KMS-11 (cell line): ENCODE results near the gene PQBP1.

Experiments used
- H2AFZ ChIP-seq: fragments of 200-600 bp; sonication (generic); 2 replicates; pipeline ENCODE4 v1.6.1; 2016; ENCODE audit warnings: antibody characterized with exemption, mixed run types, low read depth
- H3K27ac ChIP-seq: fragments of 200-600 bp; sonication (generic); 2 replicates; pipeline ENCODE4 v1.6.1; 2016; ENCODE audit warnings: mild to moderate bottlenecking, mixed run types
- H3K27me3 ChIP-seq: fragments of 200-600 bp; sonication (generic); 2 replicates; pipeline ENCODE4 v1.6.1; 2017; ENCODE audit warnings: mild to moderate bottlenecking, low read depth, mixed run types, moderate library complexity; ENCODE audit not compliant: insufficient read depth
- H3K36me3 ChIP-seq: fragments of 200-600 bp; sonication (generic); 2 replicates; pipeline ENCODE4 v1.6.1; 2017; ENCODE audit warnings: mild to moderate bottlenecking, mixed run types; ENCODE audit not compliant: insufficient read depth
- H3K4me1 ChIP-seq: fragments of 200-600 bp; sonication (generic); 2 replicates; pipeline ENCODE4 v1.6.1; 2016; ENCODE audit warnings: mild to moderate bottlenecking, low read depth, mixed run types; ENCODE audit not compliant: poor library complexity, severe bottlenecking
- H3K4me2 ChIP-seq: fragments of 200-600 bp; sonication (generic); 2 replicates; pipeline ENCODE4 v1.7.0; 2016; ENCODE audit warnings: mild to moderate bottlenecking, mixed run types
- H3K4me3 ChIP-seq: fragments of 200-600 bp; sonication (generic); IDR thresholded peaks from 2 replicates; pipeline ENCODE4 v1.6.1; 2017; ENCODE audit warnings: low read depth, low read length, mixed read lengths; ENCODE audit not compliant: insufficient read depth
- H3K79me2 ChIP-seq: fragments of 200-600 bp; sonication (generic); 2 replicates; pipeline ENCODE4 v1.6.1; 2016; ENCODE audit warnings: low read depth, mixed run types; ENCODE audit not compliant: insufficient read depth
- H3K9ac ChIP-seq: fragments of 200-600 bp; sonication (generic); 2 replicates; pipeline ENCODE4 v1.6.1; 2016; ENCODE audit warnings: mild to moderate bottlenecking, mixed run types
- H4K20me1 ChIP-seq: fragments of 200-600 bp; sonication (generic); 2 replicates; pipeline ENCODE4 v1.6.1; 2016; ENCODE audit warnings: mild to moderate bottlenecking, mixed run types; ENCODE audit not compliant: insufficient read depth
- TF ChIP-seq, protein P1 (sequence below): fragments of 200-600 bp; sonication (generic); conservative IDR thresholded peaks from 2 replicates; pipeline ENCODE4 v1.6.1; 2017; ENCODE audit warnings: low read depth, mild to moderate bottlenecking, antibody characterized with exemption, low read length, moderate library complexity, mixed read lengths

The PQBP1 gene

DNA sequence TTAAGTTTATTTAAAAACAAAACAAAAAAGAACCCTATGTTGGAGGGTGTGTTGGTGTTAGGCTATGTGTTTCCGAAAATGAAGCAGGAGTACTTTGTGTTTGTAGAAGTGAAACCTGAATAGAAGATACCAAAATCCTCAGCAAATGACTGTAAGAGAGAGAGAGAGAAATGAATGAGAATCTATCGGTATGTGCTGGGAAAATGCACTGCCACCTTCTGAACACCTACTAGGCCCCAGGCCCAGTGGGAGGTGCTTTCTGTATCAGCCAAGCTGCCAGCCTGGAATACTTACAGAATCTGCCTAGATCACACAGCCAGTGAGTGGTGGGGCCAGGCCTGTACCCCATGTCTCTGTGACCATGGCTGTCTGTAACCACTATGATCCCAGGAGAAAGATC is 36.0 kb downstream of the PQBP1 start:
- TF ChIP-seq, protein P1, sequence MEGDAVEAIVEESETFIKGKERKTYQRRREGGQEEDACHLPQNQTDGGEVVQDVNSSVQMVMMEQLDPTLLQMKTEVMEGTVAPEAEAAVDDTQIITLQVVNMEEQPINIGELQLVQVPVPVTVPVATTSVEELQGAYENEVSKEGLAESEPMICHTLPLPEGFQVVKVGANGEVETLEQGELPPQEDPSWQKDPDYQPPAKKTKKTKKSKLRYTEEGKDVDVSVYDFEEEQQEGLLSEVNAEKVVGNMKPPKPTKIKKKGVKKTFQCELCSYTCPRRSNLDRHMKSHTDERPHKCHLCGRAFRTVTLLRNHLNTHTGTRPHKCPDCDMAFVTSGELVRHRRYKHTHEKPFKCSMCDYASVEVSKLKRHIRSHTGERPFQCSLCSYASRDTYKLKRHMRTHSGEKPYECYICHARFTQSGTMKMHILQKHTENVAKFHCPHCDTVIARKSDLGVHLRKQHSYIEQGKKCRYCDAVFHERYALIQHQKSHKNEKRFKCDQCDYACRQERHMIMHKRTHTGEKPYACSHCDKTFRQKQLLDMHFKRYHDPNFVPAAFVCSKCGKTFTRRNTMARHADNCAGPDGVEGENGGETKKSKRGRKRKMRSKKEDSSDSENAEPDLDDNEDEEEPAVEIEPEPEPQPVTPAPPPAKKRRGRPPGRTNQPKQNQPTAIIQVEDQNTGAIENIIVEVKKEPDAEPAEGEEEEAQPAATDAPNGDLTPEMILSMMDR = no peak

DNA sequence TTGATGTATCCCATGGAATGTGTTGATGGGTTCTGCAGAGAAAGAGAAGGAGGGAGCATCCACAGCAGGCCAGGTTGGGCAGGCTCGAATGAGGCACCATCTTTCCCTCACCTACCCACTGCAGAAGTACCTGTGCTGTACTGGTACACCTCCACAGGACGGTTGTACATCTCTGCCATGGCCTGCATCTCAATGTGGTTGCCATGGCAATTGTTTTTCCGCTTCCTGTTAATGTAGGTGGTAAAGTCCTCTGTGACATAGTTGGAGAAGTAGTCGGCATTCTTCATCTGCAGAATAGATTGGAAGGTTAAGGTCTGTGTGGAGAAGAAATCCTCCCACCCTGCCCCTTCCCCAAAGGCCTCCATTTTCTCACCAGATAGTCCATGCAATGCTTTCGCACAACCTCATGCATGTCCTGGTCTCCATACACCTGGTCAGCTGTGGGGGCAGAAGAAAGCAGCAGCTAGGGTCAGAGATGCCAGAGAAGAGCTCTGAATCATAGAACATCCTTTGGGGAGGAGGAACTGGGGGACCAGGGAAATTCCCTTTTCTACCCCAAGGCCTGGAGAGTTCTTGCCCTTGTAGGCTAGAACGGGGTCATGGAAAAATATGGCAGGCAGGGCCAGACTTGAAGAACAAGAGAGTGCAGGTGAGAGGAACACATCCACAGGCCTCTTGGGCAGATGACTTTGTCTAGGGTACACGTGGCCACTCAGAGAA is 37.0 kb downstream of the PQBP1 start:
- Histone ChIP-seq H2AFZ (no peak overlapping the region), H4K20me1 (no peaks in the 10 kb centered on the region), H3K4me1 (peaks cover 72% of the 10 kb centered on the region), H3K79me2 (no peaks in the 10 kb centered on the region; the same call in 1 of the 2 replicates), H3K27ac (peak overlapping the region; percentile 18; the same call in 1 of the 2 replicates), H3K36me3 (no peaks in the 10 kb centered on the region), H3K4me2 (peak overlapping the region; percentile 18; the same call in 1 of the 2 replicates), H3K9ac (no peak overlapping the region), H3K27me3 (no peaks in the 10 kb centered on the region), H3K4me3 (no peak overlapping the region)
- TF ChIP-seq, protein P1 = no peak

More for the DNA sequence above, 36.0 kb downstream of the PQBP1 start:
- H4K20me1 ChIP-seq = no peaks in the 10 kb centered on the region
- H3K27me3 ChIP-seq = no peaks in the 10 kb centered on the region
- peaks cover 64% of the 10 kb centered on the region for H3K4me1 ChIP-seq
- no peak overlapping the region for H3K4me3 ChIP-seq
- peak overlapping the region; percentile 53 for H3K27ac ChIP-seq
- peak overlapping the region; percentile 37; the same call in 1 of the 2 replicates for H3K4me2 ChIP-seq
- no peaks in the 10 kb centered on the region for H3K36me3 ChIP-seq
- no peak overlapping the region for H3K9ac ChIP-seq
- no peaks in the 10 kb centered on the region; the same call in 1 of the 2 replicates for H3K79me2 ChIP-seq
- no peak overlapping the region for H2AFZ ChIP-seq

DNA sequence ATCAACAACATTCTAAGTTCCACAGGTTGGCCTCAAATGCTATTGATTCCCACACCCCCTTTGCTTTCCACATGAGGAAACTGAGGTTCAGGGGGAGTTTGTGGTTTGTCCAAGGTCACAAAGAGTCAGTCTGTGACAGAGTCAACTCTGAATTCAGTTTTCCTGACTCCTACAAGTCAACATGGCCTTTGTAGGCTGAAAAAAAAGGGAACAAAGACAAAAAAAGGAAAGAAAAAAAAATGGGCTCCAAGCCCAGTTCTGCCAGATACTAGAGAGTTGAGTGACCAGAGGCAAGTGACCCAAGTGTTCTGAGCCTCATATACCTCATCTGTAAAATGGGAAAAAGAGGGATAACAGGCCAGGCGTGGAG is 37.6 kb downstream of the PQBP1 start:
- Histone ChIP-seq H3K27me3 (no peaks in the 10 kb centered on the region), H4K20me1 (no peaks in the 10 kb centered on the region), H3K36me3 (no peaks in the 10 kb centered on the region), H3K27ac (peak overlapping the region; percentile 18; the same call in 1 of the 2 replicates), H2AFZ (no peak overlapping the region), H3K79me2 (no peaks in the 10 kb centered on the region; the same call in 1 of the 2 replicates), H3K4me3 (no peak overlapping the region), H3K9ac (no peak overlapping the region), H3K4me2 (peak overlapping the region; percentile 18; the same call in 1 of the 2 replicates), H3K4me1 (peaks cover 77% of the 10 kb centered on the region)
- TF ChIP-seq, protein P1 = no peak

DNA sequence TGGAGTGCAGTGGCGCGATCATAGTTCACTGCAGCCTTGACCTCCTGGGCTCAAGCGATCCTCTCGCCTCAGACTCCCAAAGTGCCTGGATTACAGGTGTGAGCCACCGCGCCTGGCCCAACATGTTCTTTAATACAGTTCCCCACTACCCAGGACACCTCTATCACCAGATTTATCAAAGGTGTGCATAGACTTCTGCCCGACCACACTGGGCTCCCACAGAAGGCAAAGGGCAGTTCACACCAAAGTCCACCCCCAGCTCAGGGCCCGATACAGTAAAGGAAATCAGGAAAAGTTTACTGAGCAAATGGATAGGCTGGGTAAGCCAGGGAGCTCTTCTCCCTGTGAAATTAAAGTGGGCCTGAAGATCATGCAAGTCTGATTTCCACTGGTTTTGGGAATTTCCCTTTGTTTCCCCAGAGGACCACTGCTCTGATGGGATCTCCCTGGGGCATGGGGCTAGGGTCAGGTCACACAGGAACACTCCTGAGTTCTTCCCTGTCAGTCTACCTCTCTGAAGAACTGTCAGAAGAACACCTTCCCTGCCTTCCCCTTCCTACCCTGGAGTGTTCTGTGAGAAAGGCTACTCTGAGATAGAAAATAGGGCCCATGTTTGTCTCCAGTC is 38.8 kb downstream of the PQBP1 start:
- peaks cover 84% of the 10 kb centered on the region for H3K4me1 ChIP-seq
- peak overlapping the region; percentile 100 for H3K4me2 ChIP-seq
- peak overlapping the region; percentile 98 for H3K27ac ChIP-seq
- H2AFZ ChIP-seq = no peak overlapping the region
- TF ChIP-seq, protein P1 = no peak
- H4K20me1 ChIP-seq = no peaks in the 10 kb centered on the region
- H3K9ac ChIP-seq = no peak overlapping the region; the same call in 1 of the 2 replicates
- H3K79me2 ChIP-seq = peaks cover 8% of the 10 kb centered on the region; the same call in 1 of the 2 replicates
- no peak overlapping the region for H3K4me3 ChIP-seq
- H3K27me3 ChIP-seq = no peaks in the 10 kb centered on the region
- no peaks in the 10 kb centered on the region for H3K36me3 ChIP-seq
